COLO668 (cell line): ENCODE measurements around the gene DDX23.
A peak's percentile ranks its signal among the peaks of the same experiment; 100 is the strongest.

Source experiments
- DNase-seq: peaks from one replicate; lab custom pipeline; 2025; ENCODE audit not compliant: unreplicated experiment; lab: John Stamatoyannopoulos, UW

Gene DDX23

GRCh38 chr12:48800971-48801370 lies 51.0 kb downstream of the DDX23 start:
- no peak for DNase-seq

- no peak for DNase-seq
These were observed 51.5 kb downstream of the DDX23 start for GRCh38 chr12:48800457-48800856.

- DNase-seq = no peak
These were observed 55.0 kb downstream of the DDX23 start for GRCh38 chr12:48796976-48797375.

- DNase-seq = peak; percentile 51
These were observed 56.2 kb downstream of the DDX23 start for GRCh38 chr12:48795550-48796455.

GRCh38 chr12:48794870-48795269 lies 57.1 kb downstream of the DDX23 start:
- no peak for DNase-seq

GRCh38 chr12:48793696-48794095 lies 58.3 kb downstream of the DDX23 start:
- DNase-seq = no peak

GRCh38 chr12:48789858-48790326 lies 62.1 kb downstream of the DDX23 start:
- DNase-seq = no peak

GRCh38 chr12:48788854-48789775 lies 62.8 kb downstream of the DDX23 start, which contains the start of gene ADCY6:
ADCY6 (minus strand) TSS chr12:48789089; CDS start chr12:48783434, 5,655 bp downstream.
- peak; percentile 71 for DNase-seq

GRCh38 chr12:48788524-48788853 lies 63.5 kb downstream of the DDX23 start:
- DNase-seq = no peak

- DNase-seq = no peak
These were observed 64.0 kb downstream of the DDX23 start for GRCh38 chr12:48787791-48788523.

- DNase-seq = no peak
These were observed 65.1 kb downstream of the DDX23 start for GRCh38 chr12:48786591-48787544.

- DNase-seq = no peak
These were observed 68.5 kb downstream of the DDX23 start for GRCh38 chr12:48783432-48783831.

- no peak for DNase-seq
These were observed 69.2 kb downstream of the DDX23 start for GRCh38 chr12:48782457-48783395.

- DNase-seq = no peak
These were observed 70.1 kb downstream of the DDX23 start for GRCh38 chr12:48781750-48782456.

GRCh38 chr12:48780381-48781025 lies 71.5 kb downstream of the DDX23 start:
- DNase-seq = no peak

- DNase-seq = no peak
These were observed 72.1 kb downstream of the DDX23 start for GRCh38 chr12:48779869-48780268.
